ENCODE data around the gene KCNH3.
"Not testable (repeated sequence)": the region's sequence is repeated elsewhere in the genome, so short reads cannot be mapped to it uniquely, and the experiment has no call there.

Gene KCNH3

GRCh38 chr12:49505672-49506071, 33.2 kb upstream of the KCNH3 start:
- Histone ChIP-seq H3K4me1 (ENCODE audit: control insufficient read depth in 1 of 2, insufficient read depth in 2 of 2, low read length in 2 of 2) (no peaks in the 10 kb centered on the region), H3K36me3 (ENCODE audit: control insufficient read depth in 1 of 2, insufficient read depth in 2 of 2, low read length in 2 of 2) (peaks cover 0 to 3% of the 10 kb centered on the region in 2 donors), H3K9ac (ENCODE audit: low read depth in 1 of 2, low read length in 2 of 2) (no peak overlapping the region), H3K27ac (ENCODE audit: low read depth, low read length) (no peak overlapping the region), H3K4me3 (ENCODE audit: low read depth in 1 of 2, low read length in 2 of 2) (no peak overlapping the region), H3K27me3 (ENCODE audit: control insufficient read depth in 1 of 2, insufficient read depth in 2 of 2, low read length in 2 of 2) (no peaks in the 10 kb centered on the region), H3K9me3 (ENCODE audit: control insufficient read depth in 1 of 2, low read length in 2 of 2) (no peaks in the 10 kb centered on the region)

GRCh38 chr12:49507139-49507538, 31.7 kb upstream of the KCNH3 start:
- Histone ChIP-seq H3K27me3 (ENCODE audit: control insufficient read depth in 1 of 2, insufficient read depth in 2 of 2, low read length in 2 of 2) (no peaks in the 10 kb centered on the region), H3K27ac (ENCODE audit: low read depth, low read length) (no peak overlapping the region), H3K9me3 (ENCODE audit: control insufficient read depth in 1 of 2, low read length in 2 of 2) (no peaks in the 10 kb centered on the region), H3K9ac (ENCODE audit: low read depth in 1 of 2, low read length in 2 of 2) (no peak overlapping the region), H3K4me3 (ENCODE audit: low read depth in 1 of 2, low read length in 2 of 2) (no peak overlapping the region), H3K4me1 (ENCODE audit: control insufficient read depth in 1 of 2, insufficient read depth in 2 of 2, low read length in 2 of 2) (no peaks in the 10 kb centered on the region), H3K36me3 (ENCODE audit: control insufficient read depth in 1 of 2, insufficient read depth in 2 of 2, low read length in 2 of 2) (peaks cover 0 to 3% of the 10 kb centered on the region in 2 donors)

- not testable (repeated sequence) for H3K4me1 ChIP-seq (ENCODE audit: control insufficient read depth in 1 of 2, insufficient read depth in 2 of 2, low read length in 2 of 2); H3K4me3 ChIP-seq (ENCODE audit: low read depth in 1 of 2, low read length in 2 of 2); H3K27ac ChIP-seq (ENCODE audit: low read depth, low read length)
These were observed 29.1 kb upstream of the KCNH3 start for GRCh38 chr12:49509681-49510080.

DNA sequence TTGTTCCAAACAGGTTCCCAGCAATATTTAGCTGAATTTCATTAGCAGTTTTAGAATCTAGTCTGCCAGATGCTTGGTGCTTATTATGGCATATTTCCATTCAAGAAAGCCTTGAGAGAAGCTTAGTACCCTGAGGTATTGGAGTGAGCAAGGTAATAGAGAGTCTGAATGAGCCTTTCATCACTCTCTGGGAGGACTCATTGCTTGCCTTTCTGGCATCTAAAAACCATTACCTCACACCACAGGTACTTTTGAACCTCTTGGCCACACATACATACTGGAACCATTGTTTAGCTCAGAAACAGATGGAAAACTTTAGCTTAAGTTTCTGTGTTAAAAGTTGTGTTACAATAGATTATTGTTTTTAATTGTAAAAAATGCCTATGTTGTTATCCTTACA, 27.4 kb upstream of the KCNH3 start:
- Histone ChIP-seq H3K27me3 (ENCODE audit: control insufficient read depth in 1 of 2, insufficient read depth in 2 of 2, low read length in 2 of 2) (no peaks in the 10 kb centered on the region), H3K36me3 (ENCODE audit: control insufficient read depth in 1 of 2, insufficient read depth in 2 of 2, low read length in 2 of 2) (peaks cover 4 to 5% of the 10 kb centered on the region in 2 donors), H3K4me3 (ENCODE audit: low read depth in 1 of 2, low read length in 2 of 2) (no peak overlapping the region), H3K27ac (ENCODE audit: low read depth, low read length) (no peak overlapping the region), H3K9ac (ENCODE audit: low read depth in 1 of 2, low read length in 2 of 2) (no peak overlapping the region), H3K4me1 (ENCODE audit: control insufficient read depth in 1 of 2, insufficient read depth in 2 of 2, low read length in 2 of 2) (no peaks in the 10 kb centered on the region), H3K9me3 (ENCODE audit: control insufficient read depth in 1 of 2, low read length in 2 of 2) (no peaks in the 10 kb centered on the region)

More at GRCh38 chr12:49509681-49510080, 29.1 kb upstream of the KCNH3 start:
- H3K9me3 ChIP-seq (ENCODE audit: control insufficient read depth in 1 of 2, low read length in 2 of 2); H3K36me3 ChIP-seq (ENCODE audit: control insufficient read depth in 1 of 2, insufficient read depth in 2 of 2, low read length in 2 of 2); H3K9ac ChIP-seq (ENCODE audit: low read depth in 1 of 2, low read length in 2 of 2); H3K27me3 ChIP-seq (ENCODE audit: control insufficient read depth in 1 of 2, insufficient read depth in 2 of 2, low read length in 2 of 2): not testable (repeated sequence)

DNA sequence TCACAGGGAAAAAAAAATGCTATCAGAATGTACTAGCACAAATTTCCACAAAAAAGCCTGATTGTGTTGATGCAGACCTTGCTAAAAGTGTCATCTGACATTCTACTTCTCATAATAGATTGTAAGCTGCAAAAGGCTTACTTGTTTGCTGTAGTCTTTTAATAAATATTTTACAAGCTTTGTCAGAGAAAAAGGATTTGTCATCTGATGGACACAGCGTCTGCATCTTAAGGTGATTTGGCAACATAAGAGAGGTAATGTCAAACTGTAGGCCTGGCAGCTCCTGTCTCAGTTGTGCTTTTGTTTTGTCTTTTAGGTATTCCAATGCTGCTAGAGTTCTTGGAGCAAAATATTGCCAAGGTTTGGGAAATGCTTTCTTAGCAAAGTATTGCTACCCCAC, 26.3 kb upstream of the KCNH3 start:
- Histone ChIP-seq H3K36me3 (ENCODE audit: control insufficient read depth in 1 of 2, insufficient read depth in 2 of 2, low read length in 2 of 2) (peaks cover 4% of the 10 kb centered on the region in 2 donors), H3K9ac (ENCODE audit: low read depth in 1 of 2, low read length in 2 of 2) (no peak overlapping the region), H3K4me1 (ENCODE audit: control insufficient read depth in 1 of 2, insufficient read depth in 2 of 2, low read length in 2 of 2) (no peaks in the 10 kb centered on the region), H3K27me3 (ENCODE audit: control insufficient read depth in 1 of 2, insufficient read depth in 2 of 2, low read length in 2 of 2) (no peaks in the 10 kb centered on the region), H3K9me3 (ENCODE audit: control insufficient read depth in 1 of 2, low read length in 2 of 2) (no peaks in the 10 kb centered on the region), H3K27ac (ENCODE audit: low read depth, low read length) (no peak overlapping the region), H3K4me3 (ENCODE audit: low read depth in 1 of 2, low read length in 2 of 2) (no peak overlapping the region)

GRCh38 chr12:49515266-49515665, 23.6 kb upstream of the KCNH3 start:
- Histone ChIP-seq H3K27me3 (ENCODE audit: control insufficient read depth in 1 of 2, insufficient read depth in 2 of 2, low read length in 2 of 2) (no peaks in the 10 kb centered on the region), H3K4me1 (ENCODE audit: control insufficient read depth in 1 of 2, insufficient read depth in 2 of 2, low read length in 2 of 2) (no peaks in the 10 kb centered on the region), H3K27ac (ENCODE audit: low read depth, low read length) (no peak overlapping the region), H3K4me3 (ENCODE audit: low read depth in 1 of 2, low read length in 2 of 2) (no peak overlapping the region), H3K9ac (ENCODE audit: low read depth in 1 of 2, low read length in 2 of 2) (no peak overlapping the region), H3K9me3 (ENCODE audit: control insufficient read depth in 1 of 2, low read length in 2 of 2) (no peaks in the 10 kb centered on the region), H3K36me3 (ENCODE audit: control insufficient read depth in 1 of 2, insufficient read depth in 2 of 2, low read length in 2 of 2) (peaks cover 4% of the 10 kb centered on the region in 2 donors)

DNA sequence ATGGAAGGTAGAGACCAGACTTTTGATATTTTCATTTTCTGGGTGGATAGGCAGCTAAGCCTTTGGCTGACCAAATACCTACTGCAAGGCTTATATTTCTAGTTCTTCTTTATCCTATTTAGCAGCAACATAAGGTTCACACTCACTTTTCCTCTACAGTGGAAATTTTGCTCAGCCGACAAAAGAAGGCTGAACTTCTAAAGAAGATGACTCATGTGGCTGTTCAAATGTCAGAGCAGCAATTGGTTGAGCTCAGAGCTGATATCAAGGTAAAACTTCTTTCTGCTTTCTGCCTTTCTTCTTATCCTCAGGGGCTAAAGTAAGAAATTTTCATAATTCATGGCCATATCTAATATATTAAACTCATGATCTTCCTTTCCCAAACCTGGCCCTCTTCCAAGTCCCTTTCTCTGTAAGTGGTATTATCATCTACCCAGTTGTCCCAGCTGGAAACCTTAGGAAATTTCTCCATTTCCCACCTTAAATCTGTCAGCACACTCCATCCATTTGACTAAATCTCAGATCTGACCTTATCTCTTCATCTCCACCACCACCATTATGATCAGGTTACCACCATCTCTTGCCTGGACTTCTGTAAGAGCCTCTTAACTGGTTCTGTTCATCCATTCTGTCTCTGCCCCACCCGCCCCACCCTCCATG, 19.8 kb upstream of the KCNH3 start:
- Histone ChIP-seq H3K27me3 (ENCODE audit: control insufficient read depth in 1 of 2, insufficient read depth in 2 of 2, low read length in 2 of 2) (no peaks in the 10 kb centered on the region), H3K36me3 (ENCODE audit: control insufficient read depth in 1 of 2, insufficient read depth in 2 of 2, low read length in 2 of 2) (peaks cover 9 to 18% of the 10 kb centered on the region in 2 donors), H3K4me3 (ENCODE audit: low read depth in 1 of 2, low read length in 2 of 2) (no peak overlapping the region), H3K9me3 (ENCODE audit: control insufficient read depth in 1 of 2, low read length in 2 of 2) (no peaks in the 10 kb centered on the region), H3K4me1 (ENCODE audit: control insufficient read depth in 1 of 2, insufficient read depth in 2 of 2, low read length in 2 of 2) (no peaks in the 10 kb centered on the region), H3K27ac (ENCODE audit: low read depth, low read length) (no peak overlapping the region), H3K9ac (ENCODE audit: low read depth in 1 of 2, low read length in 2 of 2) (no peak overlapping the region)

DNA sequence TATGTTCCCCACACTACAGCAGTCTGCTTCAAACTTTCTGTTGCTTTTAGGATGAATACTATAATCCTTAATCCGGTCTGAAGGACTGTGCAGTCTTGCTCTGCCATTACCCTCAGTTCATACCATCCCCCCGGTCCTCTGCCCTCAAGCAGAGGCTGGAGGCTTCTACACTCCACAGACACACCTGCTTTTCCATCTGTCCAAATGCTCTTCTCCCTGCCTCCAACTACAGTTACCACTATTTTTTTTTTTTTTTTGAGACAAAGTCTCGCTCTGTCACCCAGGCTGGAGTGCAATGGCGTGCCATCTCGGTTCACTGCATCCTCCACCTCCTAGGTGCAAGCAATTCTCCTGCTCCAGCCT, 19.3 kb upstream of the KCNH3 start:
- H3K27me3 ChIP-seq (ENCODE audit: control insufficient read depth in 1 of 2, insufficient read depth in 2 of 2, low read length in 2 of 2), result no peaks in the 10 kb centered on the region
- no peaks in the 10 kb centered on the region for H3K4me1 ChIP-seq (ENCODE audit: control insufficient read depth in 1 of 2, insufficient read depth in 2 of 2, low read length in 2 of 2)
- no peaks in the 10 kb centered on the region for H3K9me3 ChIP-seq (ENCODE audit: control insufficient read depth in 1 of 2, low read length in 2 of 2)
- H3K27ac ChIP-seq (ENCODE audit: low read depth, low read length), result no peak overlapping the region
- H3K9ac ChIP-seq (ENCODE audit: low read depth in 1 of 2, low read length in 2 of 2), result no peak overlapping the region
- H3K4me3 ChIP-seq (ENCODE audit: low read depth in 1 of 2, low read length in 2 of 2), result no peak overlapping the region
- H3K36me3 ChIP-seq (ENCODE audit: control insufficient read depth in 1 of 2, insufficient read depth in 2 of 2, low read length in 2 of 2), result peaks cover 10 to 19% of the 10 kb centered on the region in 2 donors

DNA sequence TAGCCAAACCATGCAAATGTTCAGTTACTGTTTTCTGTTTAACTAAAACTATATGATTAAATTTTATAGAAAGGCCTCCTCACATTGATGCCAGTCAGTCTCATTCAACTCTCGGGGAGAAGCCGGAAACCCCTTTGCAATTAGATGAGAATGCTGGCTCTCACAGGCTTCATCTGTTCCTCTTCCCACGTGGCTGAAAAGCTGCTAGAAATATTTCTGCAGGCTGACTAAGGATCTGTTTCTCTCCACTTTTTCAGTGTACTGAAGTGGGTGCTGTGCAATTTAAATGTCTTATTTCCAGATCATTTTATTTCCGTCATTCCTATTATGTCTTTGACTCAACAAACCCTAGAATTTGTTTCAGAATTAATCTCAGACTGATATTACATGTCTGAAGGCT, 17.4 kb upstream of the KCNH3 start:
- no peak overlapping the region for H3K27ac ChIP-seq (ENCODE audit: low read depth, low read length)
- no peak overlapping the region for H3K4me3 ChIP-seq (ENCODE audit: low read depth in 1 of 2, low read length in 2 of 2)
- H3K27me3 ChIP-seq (ENCODE audit: control insufficient read depth in 1 of 2, insufficient read depth in 2 of 2, low read length in 2 of 2), result no peaks in the 10 kb centered on the region
- H3K9me3 ChIP-seq (ENCODE audit: control insufficient read depth in 1 of 2, low read length in 2 of 2), result no peaks in the 10 kb centered on the region
- H3K36me3 ChIP-seq (ENCODE audit: control insufficient read depth in 1 of 2, insufficient read depth in 2 of 2, low read length in 2 of 2), result peaks cover 17 to 34% of the 10 kb centered on the region in 2 donors
- H3K4me1 ChIP-seq (ENCODE audit: control insufficient read depth in 1 of 2, insufficient read depth in 2 of 2, low read length in 2 of 2), result no peaks in the 10 kb centered on the region
- H3K9ac ChIP-seq (ENCODE audit: low read depth in 1 of 2, low read length in 2 of 2), result no peak overlapping the region

GRCh38 chr12:49524660-49525324, 14.0 kb upstream of the KCNH3 start:
- peaks cover 17 to 36% of the 10 kb centered on the region in 2 donors for H3K36me3 ChIP-seq (ENCODE audit: control insufficient read depth in 1 of 2, insufficient read depth in 2 of 2, low read length in 2 of 2)
- no peak overlapping the region for H3K27ac ChIP-seq (ENCODE audit: low read depth, low read length)
- H3K27me3 ChIP-seq (ENCODE audit: control insufficient read depth in 1 of 2, insufficient read depth in 2 of 2, low read length in 2 of 2), result no peaks in the 10 kb centered on the region
- no peak overlapping the region for H3K4me3 ChIP-seq (ENCODE audit: low read depth in 1 of 2, low read length in 2 of 2)
- H3K9me3 ChIP-seq (ENCODE audit: control insufficient read depth in 1 of 2, low read length in 2 of 2), result no peaks in the 10 kb centered on the region
- H3K4me1 ChIP-seq (ENCODE audit: control insufficient read depth in 1 of 2, insufficient read depth in 2 of 2, low read length in 2 of 2), result no peaks in the 10 kb centered on the region
- H3K9ac ChIP-seq (ENCODE audit: low read depth in 1 of 2, low read length in 2 of 2), result no peak overlapping the region
